GM12878 (cell line): Measurements from ENCODE around the gene ABI3. TPM values are rescaled to one million over a fixed set of nuclear protein-coding genes. Genes with fewer than 3 reads are reported as not detected.

ENCODE experiments used
- ATAC-seq: fragments of 200-7000 bp; cut with Tn5 transposase; 3 replicates; pipeline ENCODE4 v1.9.1; 2020; ENCODE audit warnings: mild to moderate bottlenecking, moderate library complexity
- BruUV-seq: library from RNA; stranded (reverse); fragments of 400-500 nt; replicated peaks from 2 replicates; lab custom pipeline; 2021; lab: Mats Ljungman, UMichigan
- CTCF ChIA-PET: fragments of 300-600 bp; sonication (Branson Sonifier 250); formaldehyde crosslinking; extraction: SDS; loops from one replicate; lab custom pipeline; 2021; ENCODE audit warnings: inconsistent platforms; lab: Yijun Ruan, JAX
- POLR2A ChIA-PET: fragments of 350-600 bp; formaldehyde crosslinking; extraction: SDS; loops from one replicate; lab custom pipeline; 2021; ENCODE audit warnings: inconsistent platforms; lab: Charles Lee
- RAD21 ChIA-PET: fragments of 300-600 bp; sonication (Branson Sonifier 250); formaldehyde crosslinking; loops from one replicate; lab custom pipeline; 2023; ENCODE audit warnings: antibody characterized with exemption; ENCODE audit not compliant: unreplicated experiment; lab: Charles Lee
- SMC1A ChIA-PET: fragments of 300-600 bp; sonication (Branson Sonifier 250); formaldehyde crosslinking; loops from one replicate; lab custom pipeline; 2023; ENCODE audit not compliant: unreplicated experiment, uncharacterized antibody; lab: Charles Lee
- DNase-seq: peaks from one replicate; pipeline ENCODE4 v3.0.0-alpha.2; 2011; ENCODE audit warnings: low read depth, low spot score
- FAIRE-seq: peaks from 3 replicates; lab custom pipeline; 2011; peaks lifted over from hg19 to GRCh38; lab: Jason Lieb, UNC
- H2AFZ ChIP-seq: 2 replicates; pipeline ENCODE4 v1.6.0; 2011; ENCODE audit warnings: low read depth, low read length, control low read depth; ENCODE audit not compliant: control insufficient read depth
- H3K27ac ChIP-seq: 2 replicates; pipeline ENCODE4 v1.5.1; 2011; ENCODE audit warnings: control low read depth; ENCODE audit not compliant: control insufficient read depth, insufficient read depth
- H3K27me3 ChIP-seq, 2 experiments: replicated peaks in 1 of 2; 2 replicates each; pipeline versions ENCODE4 v1.6.0 to v1.6.1; 2011; ENCODE audit warnings: low read length in 1 of 2; ENCODE audit not compliant: control insufficient read depth in 2 of 2, insufficient read depth in 2 of 2
- H3K36me3 ChIP-seq, 2 experiments: 2 replicates each; pipeline ENCODE4 v1.5.1; 2011; ENCODE audit warnings: low read length in 1 of 2; ENCODE audit not compliant: control insufficient read depth in 2 of 2, insufficient read depth in 2 of 2
- H3K4me1 ChIP-seq: 2 replicates; pipeline ENCODE4 v1.6.1; 2011; ENCODE audit warnings: mild to moderate bottlenecking, low read length, moderate library complexity, mixed read lengths; ENCODE audit not compliant: control insufficient read depth, insufficient read depth
- H3K4me2 ChIP-seq: 2 replicates; pipeline ENCODE4 v1.6.0; 2011; ENCODE audit warnings: control low read depth; ENCODE audit not compliant: control insufficient read depth, insufficient read depth
- H3K4me3 ChIP-seq: fragments of 200-600 bp; sonication (generic); 2 replicates; pipeline ENCODE4 v1.5.1; 2016
- H3K79me2 ChIP-seq: 2 replicates; pipeline ENCODE4 v1.6.0; 2011; ENCODE audit warnings: low read length; ENCODE audit not compliant: control insufficient read depth, insufficient read depth
- H3K9ac ChIP-seq: 2 replicates; pipeline ENCODE4 v1.8.0; 2011; ENCODE audit warnings: low read length, control low read depth, mixed read lengths; ENCODE audit not compliant: control insufficient read depth, insufficient read depth
- H3K9me3 ChIP-seq: replicated peaks from 3 replicates; pipeline ENCODE4 v1.5.1; 2011; ENCODE audit warnings: mild to moderate bottlenecking, low read length; ENCODE audit not compliant: control insufficient read depth, insufficient read depth
- H4K20me1 ChIP-seq: 2 replicates; pipeline ENCODE4 v1.6.0; 2011; ENCODE audit not compliant: control insufficient read depth, insufficient read depth
- KAT2A ChIP-seq: conservative IDR thresholded peaks from 2 replicates; pipeline ENCODE4 v1.6.1; 2011; ENCODE audit warnings: low read depth, low read length; ENCODE audit not compliant: control insufficient read depth
- MEF2B ChIP-seq: fragments of 450-650 bp; IDR thresholded peaks from 2 replicates; pipeline ENCODE4 v1.6.1; 2018; ENCODE audit warnings: mild to moderate bottlenecking, moderate library complexity; ENCODE audit not compliant: partially characterized antibody, poor library complexity, severe bottlenecking
- MTA3 ChIP-seq: IDR thresholded peaks from 2 replicates; pipeline ENCODE4 v1.6.1; 2012; ENCODE audit warnings: low read length, inconsistent platforms, borderline replicate concordance
- SMARCA5 ChIP-seq: fragments of 450-650 bp; IDR thresholded peaks from 2 replicates; pipeline ENCODE4 v1.6.1; 2017; ENCODE audit warnings: mild to moderate bottlenecking
- TAF1 ChIP-seq: IDR thresholded peaks from 2 replicates; pipeline ENCODE4 v1.6.1; 2011; ENCODE audit warnings: mild to moderate bottlenecking, low read depth, low read length, borderline replicate concordance
- TBL1XR1 ChIP-seq: IDR thresholded peaks from 2 replicates; pipeline ENCODE4 v1.6.1; 2012; ENCODE audit warnings: low read depth, low read length, improper control_type of control experiment
- TCF3 ChIP-seq: IDR thresholded peaks from 2 replicates; pipeline ENCODE4 v1.6.1; 2012; ENCODE audit warnings: low read depth, mild to moderate bottlenecking, low read length, borderline replicate concordance; ENCODE audit not compliant: insufficient read depth
- ZBED1 ChIP-seq: IDR thresholded peaks from 2 replicates; pipeline ENCODE4 v1.6.1; 2016; ENCODE audit warnings: borderline replicate concordance
- ZNF274 ChIP-seq: IDR thresholded peaks from one replicate; pipeline ENCODE4 v1.8.0; 2011; ENCODE audit not compliant: insufficient read length, insufficient read depth
- WGBS: methylation state at CpG from one replicate; pipeline ENCODE4 v1.1.6; 2016; ENCODE audit warnings: low lambda C conversion rate; ENCODE audit not compliant: insufficient replicate concordance, insufficient coverage; ENCODE audit errors: missing lambda C conversion rate; 5-methylcytosine and 5-hydroxymethylcytosine counted together
- in situ Hi-C: fragments of 300-500 bp; cut with MboI; formaldehyde crosslinking; loops from 9 replicates; pipeline ENCODE4 v1.14.3; 2018; ENCODE audit warnings: mixed read lengths
- intact Hi-C: fragments of 100-400 bp; cut with micrococcal nuclease; formaldehyde crosslinking; loops from one replicate; pipeline ENCODE4 v1.14.2; 2022; ENCODE audit not compliant: unreplicated experiment
- polyA plus RNA-seq, 11 experiments: library from polyadenylated mRNA; depleted of rRNA in 4 of 11; unstranded in 6 of 11; stranded (reverse) in 5 of 11; fragments of >200 nt; fragmentation: Nextera tagmentation in 4 of 11; fragmentation: Illumina TruSeq in 1 of 11; extraction: Ambion mirVana in 4 of 11; extraction: Trizol in 1 of 11; gene quantifications; 1 replicate in 1 of 11; 2 replicates in 10 of 11; pipeline versions ENCODE4 v1.2.1 to v1.2.3, GENCODE V29; 2011 to 2016; ENCODE audit warnings: inconsistent platforms in 2 of 11, missing spikeins in 2 of 11, low read depth in 1 of 11
- total RNA-seq, 4 experiments: library from RNA; depleted of rRNA in 3 of 4; stranded (reverse); fragments of >200 nt in 3 of 4; fragmentation: Illumina TruSeq in 1 of 4; extraction: Trizol in 1 of 4; gene quantifications; 2 replicates each; pipeline versions ENCODE4 v1.2.1 to v1.2.3, GENCODE V29; 2013 to 2021
- TF ChIP-seq, protein P1 (sequence below): IDR thresholded peaks from 2 replicates; pipeline ENCODE4 v1.6.1; 2012; ENCODE audit warnings: low read depth, low read length, improper control_type of control experiment
- TF ChIP-seq, protein P2 (sequence below): fragments of 150-350 bp; IDR thresholded peaks from 2 replicates; pipeline ENCODE4 v1.6.1; 2014; ENCODE audit warnings: mild to moderate bottlenecking, low read depth, low read length
- TF ChIP-seq, protein P3 (sequence below): IDR thresholded peaks from 2 replicates; pipeline ENCODE4 v1.6.1; 2011; ENCODE audit warnings: low read depth, mild to moderate bottlenecking, low read length, moderate library complexity, borderline replicate concordance; ENCODE audit errors: extremely low read depth

ABI3 gene
- total and polyA plus RNA-seq, 10 of the 15 experiments (the other 5 are each of a cell fraction or from before 2014, with no cell fraction given), result 13.4 to 109 (median 51.1) TPM

DNA sequence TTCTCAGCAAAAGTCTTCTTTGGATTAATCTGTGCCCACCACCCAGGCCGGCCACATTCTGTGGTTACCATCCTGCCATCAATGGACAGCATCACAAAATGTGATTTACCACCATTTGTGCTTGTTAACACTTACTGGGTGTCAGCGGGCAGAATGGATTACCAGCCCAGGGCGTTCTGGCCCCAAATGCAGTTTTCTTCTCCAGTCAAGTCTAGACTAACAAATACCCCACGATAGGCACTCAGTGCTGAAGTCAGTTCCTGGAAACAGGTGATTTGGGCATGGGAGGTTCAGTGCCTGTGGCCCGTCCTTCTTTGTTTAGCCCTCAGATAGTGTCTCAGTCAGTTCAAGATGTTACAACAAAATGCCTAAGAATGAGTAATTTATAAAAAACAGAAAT lies 58.8 kb downstream of the ABI3 start:
- Histone ChIP-seq H3K4me2 (no peak overlapping the region), H3K9me3 (no peaks in the 10 kb centered on the region), H3K79me2 (no peaks in the 10 kb centered on the region), H3K9ac (no peak overlapping the region), H4K20me1 (no peaks in the 10 kb centered on the region), H3K4me3 (no peak overlapping the region), H3K4me1 (no peaks in the 10 kb centered on the region), H3K27me3 (no peaks in the 10 kb centered on the region; a peak in 1 of 4 replicates), H3K36me3 (no peaks in the 10 kb centered on the region), H2AFZ (no peak overlapping the region), H3K27ac (no peak overlapping the region)
- no TSS peak for BruUV-seq
- no peak for FAIRE-seq
- in situ Hi-C loops (no loop called here), intact Hi-C loops (no loop called here)
- ChIA-PET RAD21 (no interaction called here), SMC1A (no interaction called here), POLR2A (no interaction called here), CTCF (no interaction called here)
- no peak for DNase-seq
- TF ChIP-seq SMARCA5, result no peak
- no peak for TF ChIP-seq MTA3
- TF ChIP-seq KAT2A, result no peak
- no peak for TF ChIP-seq ZNF274
- TF ChIP-seq TCF3, result no peak
- TF ChIP-seq, protein P1, sequence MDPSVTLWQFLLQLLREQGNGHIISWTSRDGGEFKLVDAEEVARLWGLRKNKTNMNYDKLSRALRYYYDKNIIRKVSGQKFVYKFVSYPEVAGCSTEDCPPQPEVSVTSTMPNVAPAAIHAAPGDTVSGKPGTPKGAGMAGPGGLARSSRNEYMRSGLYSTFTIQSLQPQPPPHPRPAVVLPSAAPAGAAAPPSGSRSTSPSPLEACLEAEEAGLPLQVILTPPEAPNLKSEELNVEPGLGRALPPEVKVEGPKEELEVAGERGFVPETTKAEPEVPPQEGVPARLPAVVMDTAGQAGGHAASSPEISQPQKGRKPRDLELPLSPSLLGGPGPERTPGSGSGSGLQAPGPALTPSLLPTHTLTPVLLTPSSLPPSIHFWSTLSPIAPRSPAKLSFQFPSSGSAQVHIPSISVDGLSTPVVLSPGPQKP, result no peak
- no peak for TF ChIP-seq MEF2B
- TF ChIP-seq, protein P2, sequence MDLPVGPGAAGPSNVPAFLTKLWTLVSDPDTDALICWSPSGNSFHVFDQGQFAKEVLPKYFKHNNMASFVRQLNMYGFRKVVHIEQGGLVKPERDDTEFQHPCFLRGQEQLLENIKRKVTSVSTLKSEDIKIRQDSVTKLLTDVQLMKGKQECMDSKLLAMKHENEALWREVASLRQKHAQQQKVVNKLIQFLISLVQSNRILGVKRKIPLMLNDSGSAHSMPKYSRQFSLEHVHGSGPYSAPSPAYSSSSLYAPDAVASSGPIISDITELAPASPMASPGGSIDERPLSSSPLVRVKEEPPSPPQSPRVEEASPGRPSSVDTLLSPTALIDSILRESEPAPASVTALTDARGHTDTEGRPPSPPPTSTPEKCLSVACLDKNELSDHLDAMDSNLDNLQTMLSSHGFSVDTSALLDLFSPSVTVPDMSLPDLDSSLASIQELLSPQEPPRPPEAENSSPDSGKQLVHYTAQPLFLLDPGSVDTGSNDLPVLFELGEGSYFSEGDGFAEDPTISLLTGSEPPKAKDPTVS, result no peak
- no peak for TF ChIP-seq TBL1XR1
- no peak for TF ChIP-seq ZBED1
- no peak for TF ChIP-seq TAF1
- TF ChIP-seq, protein P3, sequence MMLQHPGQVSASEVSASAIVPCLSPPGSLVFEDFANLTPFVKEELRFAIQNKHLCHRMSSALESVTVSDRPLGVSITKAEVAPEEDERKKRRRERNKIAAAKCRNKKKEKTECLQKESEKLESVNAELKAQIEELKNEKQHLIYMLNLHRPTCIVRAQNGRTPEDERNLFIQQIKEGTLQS, result no peak
- 53% methylated on average over 5 of the region's 5 CpGs for WGBS
- ATAC-seq, result no peak

Other genes with a start within 250 kb of the ABI3 start
- gene GIP, start 242.1 kb upstream of the ABI3 start, total RNA-seq (2014; rRNA removed), result not detected in 2 replicates
- gene GIP, start 242.1 kb upstream of the ABI3 start, total RNA-seq (2014; rRNA removed; fragmentation: Illumina TruSeq; extraction: Trizol), result not detected in 2 replicates
- not detected in 2 replicates for gene GIP, start 242.1 kb upstream of the ABI3 start, total RNA-seq (2021)
- not detected in 2 replicates for gene GIP, start 242.1 kb upstream of the ABI3 start, polyA plus RNA-seq (2011; rRNA removed)
- not detected in 2 replicates for gene GIP, start 242.1 kb upstream of the ABI3 start, polyA plus RNA-seq (2014; fragmentation: Illumina TruSeq; extraction: Trizol)
- gene GIP, start 242.1 kb upstream of the ABI3 start, polyA plus RNA-seq (2014; fragmentation: Nextera tagmentation; extraction: Ambion mirVana), result not detected
- not detected in 2 replicates for gene GIP, start 242.1 kb upstream of the ABI3 start, polyA plus RNA-seq (2014; rRNA removed)
- not detected for gene GIP, start 242.1 kb upstream of the ABI3 start, polyA plus RNA-seq (2016; fragmentation: Nextera tagmentation; extraction: Ambion mirVana)
- gene IGF2BP1, start 213.3 kb upstream of the ABI3 start, total RNA-seq (2014; rRNA removed), result 0.05 and 0.11 TPM in 2 replicates
- gene IGF2BP1, start 213.3 kb upstream of the ABI3 start, total RNA-seq (2014; rRNA removed; fragmentation: Illumina TruSeq; extraction: Trizol), result 0.09 and 0.13 TPM in 2 replicates
- 1.2 and 2.4 TPM in 2 replicates for gene IGF2BP1, start 213.3 kb upstream of the ABI3 start, total RNA-seq (2021)
- gene IGF2BP1, start 213.3 kb upstream of the ABI3 start, polyA plus RNA-seq (2011; rRNA removed), result 0.07 and 0.08 TPM in 2 replicates
- gene IGF2BP1, start 213.3 kb upstream of the ABI3 start, polyA plus RNA-seq (2014; fragmentation: Illumina TruSeq; extraction: Trizol), result 0.15 and 0.17 TPM in 2 replicates
- under 1 TPM in 1 of 2 experiments, not detected in 1; 0.04 TPM for gene IGF2BP1, start 213.3 kb upstream of the ABI3 start, polyA plus RNA-seq (2014; fragmentation: Nextera tagmentation; extraction: Ambion mirVana)
- gene IGF2BP1, start 213.3 kb upstream of the ABI3 start, polyA plus RNA-seq (2014; rRNA removed), result 0.09 and 0.28 TPM in 2 replicates
- under 1 TPM; 0.08 to 0.35 TPM for gene IGF2BP1, start 213.3 kb upstream of the ABI3 start, polyA plus RNA-seq (2016; fragmentation: Nextera tagmentation; extraction: Ambion mirVana)
- not detected in 2 replicates for gene B4GALNT2, start 77.9 kb upstream of the ABI3 start, total RNA-seq (2014; rRNA removed)
- gene B4GALNT2, start 77.9 kb upstream of the ABI3 start, total RNA-seq (2014; rRNA removed; fragmentation: Illumina TruSeq; extraction: Trizol), result not detected in 2 replicates
- not detected in 2 replicates for gene B4GALNT2, start 77.9 kb upstream of the ABI3 start, total RNA-seq (2021)
- not detected in 2 replicates for gene B4GALNT2, start 77.9 kb upstream of the ABI3 start, polyA plus RNA-seq (2011; rRNA removed)
- gene B4GALNT2, start 77.9 kb upstream of the ABI3 start, polyA plus RNA-seq (2014; fragmentation: Illumina TruSeq; extraction: Trizol), result not detected in 2 replicates
- not detected for gene B4GALNT2, start 77.9 kb upstream of the ABI3 start, polyA plus RNA-seq (2014; fragmentation: Nextera tagmentation; extraction: Ambion mirVana)
- gene B4GALNT2, start 77.9 kb upstream of the ABI3 start, polyA plus RNA-seq (2014; rRNA removed), result not detected in 2 replicates
- not detected for gene B4GALNT2, start 77.9 kb upstream of the ABI3 start, polyA plus RNA-seq (2016; fragmentation: Nextera tagmentation; extraction: Ambion mirVana)
- 21.4 and 23.5 TPM in 2 replicates for gene GNGT2, start 133 bp upstream of the ABI3 start, total RNA-seq (2014; rRNA removed)
- 27.1 and 29.8 TPM in 2 replicates for gene GNGT2, start 133 bp upstream of the ABI3 start, total RNA-seq (2014; rRNA removed; fragmentation: Illumina TruSeq; extraction: Trizol)
- gene GNGT2, start 133 bp upstream of the ABI3 start, total RNA-seq (2021), result 27.5 and 27.9 TPM in 2 replicates
- gene GNGT2, start 133 bp upstream of the ABI3 start, polyA plus RNA-seq (2011; rRNA removed), result 60.0 and 65.4 TPM in 2 replicates
- gene GNGT2, start 133 bp upstream of the ABI3 start, polyA plus RNA-seq (2014; fragmentation: Illumina TruSeq; extraction: Trizol), result 53.3 and 60.4 TPM in 2 replicates
- gene GNGT2, start 133 bp upstream of the ABI3 start, polyA plus RNA-seq (2014; fragmentation: Nextera tagmentation; extraction: Ambion mirVana), result 10 to 100 TPM; 15.3 to 22.6 TPM
- gene GNGT2, start 133 bp upstream of the ABI3 start, polyA plus RNA-seq (2014; rRNA removed), result 30.4 and 36.5 TPM in 2 replicates
- 10 to 100 TPM; 39.0 to 51.4 TPM for gene GNGT2, start 133 bp upstream of the ABI3 start, polyA plus RNA-seq (2016; fragmentation: Nextera tagmentation; extraction: Ambion mirVana)
- 0.11 and 0.23 TPM in 2 replicates for gene PHOSPHO1, start 20.1 kb downstream of the ABI3 start, total RNA-seq (2014; rRNA removed)
- gene PHOSPHO1, start 20.1 kb downstream of the ABI3 start, total RNA-seq (2014; rRNA removed; fragmentation: Illumina TruSeq; extraction: Trizol), result 0.09 TPM in 1 of 2 replicates, not detected in the other
- 0.21 and 0.26 TPM in 2 replicates for gene PHOSPHO1, start 20.1 kb downstream of the ABI3 start, total RNA-seq (2021)
- gene PHOSPHO1, start 20.1 kb downstream of the ABI3 start, polyA plus RNA-seq (2011; rRNA removed), result not detected in 2 replicates
- 0.03 TPM in 1 of 2 replicates, not detected in the other for gene PHOSPHO1, start 20.1 kb downstream of the ABI3 start, polyA plus RNA-seq (2014; fragmentation: Illumina TruSeq; extraction: Trizol)
- under 1 TPM in 1 of 2 experiments, not detected in 1; 0.04 TPM for gene PHOSPHO1, start 20.1 kb downstream of the ABI3 start, polyA plus RNA-seq (2014; fragmentation: Nextera tagmentation; extraction: Ambion mirVana)
- gene PHOSPHO1, start 20.1 kb downstream of the ABI3 start, polyA plus RNA-seq (2014; rRNA removed), result 0.06 TPM in 1 of 2 replicates, not detected in the other
- 1 to 10 TPM in 1 of 2 experiments, under 1 TPM in 1; 0.84 to 1.5 TPM for gene PHOSPHO1, start 20.1 kb downstream of the ABI3 start, polyA plus RNA-seq (2016; fragmentation: Nextera tagmentation; extraction: Ambion mirVana)
- 7.7 and 9.0 TPM in 2 replicates for gene ZNF652, start 151.5 kb downstream of the ABI3 start, total RNA-seq (2014; rRNA removed)
- 11.4 TPM in 2 replicates for gene ZNF652, start 151.5 kb downstream of the ABI3 start, total RNA-seq (2014; rRNA removed; fragmentation: Illumina TruSeq; extraction: Trizol)
- gene ZNF652, start 151.5 kb downstream of the ABI3 start, total RNA-seq (2021), result 10.1 and 10.9 TPM in 2 replicates
- gene ZNF652, start 151.5 kb downstream of the ABI3 start, polyA plus RNA-seq (2011; rRNA removed), result 13.1 and 15.3 TPM in 2 replicates
- gene ZNF652, start 151.5 kb downstream of the ABI3 start, polyA plus RNA-seq (2014; fragmentation: Illumina TruSeq; extraction: Trizol), result 4.3 and 5.5 TPM in 2 replicates
- 1 to 10 TPM; 3.5 to 5.4 TPM for gene ZNF652, start 151.5 kb downstream of the ABI3 start, polyA plus RNA-seq (2014; fragmentation: Nextera tagmentation; extraction: Ambion mirVana)
- gene ZNF652, start 151.5 kb downstream of the ABI3 start, polyA plus RNA-seq (2014; rRNA removed), result 3.4 and 4.5 TPM in 2 replicates
- gene ZNF652, start 151.5 kb downstream of the ABI3 start, polyA plus RNA-seq (2016; fragmentation: Nextera tagmentation; extraction: Ambion mirVana), result 10 to 100 TPM in 1 of 2 experiments, 1 to 10 TPM in 1; 9.6 to 10.2 TPM
- gene PHB1, start 204.2 kb downstream of the ABI3 start, total RNA-seq (2014; rRNA removed), result 185 and 191 TPM in 2 replicates
- 156 and 172 TPM in 2 replicates for gene PHB1, start 204.2 kb downstream of the ABI3 start, total RNA-seq (2014; rRNA removed; fragmentation: Illumina TruSeq; extraction: Trizol)
- gene PHB1, start 204.2 kb downstream of the ABI3 start, total RNA-seq (2021), result 281 and 286 TPM in 2 replicates
- 326 and 466 TPM in 2 replicates for gene PHB1, start 204.2 kb downstream of the ABI3 start, polyA plus RNA-seq (2011; rRNA removed)
- gene PHB1, start 204.2 kb downstream of the ABI3 start, polyA plus RNA-seq (2014; fragmentation: Illumina TruSeq; extraction: Trizol), result 259 and 350 TPM in 2 replicates
- gene PHB1, start 204.2 kb downstream of the ABI3 start, polyA plus RNA-seq (2014; fragmentation: Nextera tagmentation; extraction: Ambion mirVana), result 100 to 1,000 TPM; 117 to 154 TPM
- gene PHB1, start 204.2 kb downstream of the ABI3 start, polyA plus RNA-seq (2014; rRNA removed), result 209 and 221 TPM in 2 replicates
- 100 to 1,000 TPM; 397 to 430 TPM for gene PHB1, start 204.2 kb downstream of the ABI3 start, polyA plus RNA-seq (2016; fragmentation: Nextera tagmentation; extraction: Ambion mirVana)